Measurements from ENCODE around the gene GOLGA6L10.

GRCh38 chr15:82313446-82313845, 35.8 kb downstream of the GOLGA6L10 start:
- TF ChIP-seq CTCF (conservative IDR thresholded peaks at IDR 0.05; ENCODE audit: low read depth, low read length) = no peak
- TF ChIP-seq POLR2A (IDR thresholded peaks at IDR 0.05; ENCODE audit: low read depth, low read length) = no peak
- no peak for TF ChIP-seq SMC3 (IDR thresholded peaks at IDR 0.05; ENCODE audit: low read depth, low read length)
- no peak for TF ChIP-seq RCOR1 (IDR thresholded peaks at IDR 0.05; ENCODE audit: insufficient replicate concordance, low read length)
- TF ChIP-seq NFE2L2 (IDR thresholded peaks at IDR 0.05; ENCODE audit: low read depth, low read length) = no peak
- TF ChIP-seq RAD21 (IDR thresholded peaks at IDR 0.05; ENCODE audit: low read length) = no peak
- TF ChIP-seq MAFK (IDR thresholded peaks at IDR 0.05; ENCODE audit: low read depth, low read length) = no peak
- no peak for TF ChIP-seq MAZ (IDR thresholded peaks at IDR 0.05; ENCODE audit: borderline replicate concordance, low read depth, low read length)
- no peak for TF ChIP-seq CHD1 (IDR thresholded peaks at IDR 0.05; ENCODE audit: low read depth, low read length)
- no peak for TF ChIP-seq CEBPB (IDR thresholded peaks at IDR 0.05; ENCODE audit: low read depth, low read length)
- no peak for TF ChIP-seq FOS (IDR thresholded peaks at IDR 0.05; ENCODE audit: low read depth, low read length)
